GM23338 (cell line): ENCODE results near the gene THRB. TPM values are rescaled to one million over a fixed set of nuclear protein-coding genes. Genes with fewer than 3 reads are reported as not detected.

Source experiments
- ATAC-seq: fragments of 200-7000 bp; cut with Tn5 transposase; 3 replicates; pipeline ENCODE4 v1.9.1; 2020
- DNase-seq: peaks from one replicate; pipeline ENCODE4 v3.0.0-alpha.2; 2015; ENCODE audit warnings: low spot score
- H2AFZ ChIP-seq: fragments of 200-600 bp; sonication (generic); 2 replicates; pipeline ENCODE4 v1.8.0; 2016; ENCODE audit warnings: antibody characterized with exemption, mild to moderate bottlenecking, moderate library complexity
- H3F3A ChIP-seq: fragments of 200-600 bp; sonication (generic); replicated peaks from 2 replicates; pipeline ENCODE4 v1.8.0; 2017; ENCODE audit warnings: antibody characterized with exemption, mixed run types, low read depth
- H3K27ac ChIP-seq: fragments of 200-600 bp; sonication (generic); 2 replicates; pipeline ENCODE4 v1.6.1; 2016; ENCODE audit warnings: low read depth
- H3K27me3 ChIP-seq: fragments of 200-600 bp; sonication (generic); 2 replicates; pipeline ENCODE4 v1.8.0; 2016; ENCODE audit warnings: mild to moderate bottlenecking, mixed run types, moderate library complexity; ENCODE audit not compliant: insufficient read depth
- H3K36me3 ChIP-seq: fragments of 200-600 bp; sonication (generic); 2 replicates; pipeline ENCODE4 v1.8.0; 2016; ENCODE audit warnings: mild to moderate bottlenecking; ENCODE audit not compliant: insufficient read depth
- H3K4me1 ChIP-seq: fragments of 200-600 bp; sonication (generic); 2 replicates; pipeline ENCODE4 v1.8.0; 2016; ENCODE audit warnings: mild to moderate bottlenecking, moderate library complexity; ENCODE audit not compliant: insufficient read depth
- H3K4me2 ChIP-seq: fragments of 200-600 bp; sonication (generic); 2 replicates; pipeline ENCODE4 v1.7.1; 2017; ENCODE audit warnings: mixed run types
- H3K4me3 ChIP-seq: fragments of 200-600 bp; sonication (generic); 2 replicates; pipeline ENCODE4 v1.6.1; 2016; ENCODE audit warnings: mixed run types
- H3K79me2 ChIP-seq: fragments of 200-600 bp; sonication (generic); replicated peaks from 2 replicates; pipeline ENCODE4 v1.8.0; 2017; ENCODE audit warnings: mild to moderate bottlenecking; ENCODE audit not compliant: insufficient read depth
- H3K9me2 ChIP-seq: fragments of 200-600 bp; sonication (generic); 2 replicates; pipeline ENCODE4 v1.8.0; 2017; ENCODE audit not compliant: insufficient read depth
- H4K20me1 ChIP-seq: fragments of 200-600 bp; sonication (generic); replicated peaks from 2 replicates; pipeline ENCODE4 v1.8.0; 2017; ENCODE audit warnings: mild to moderate bottlenecking; ENCODE audit not compliant: insufficient read depth
- H3K27ac Mint-ChIP-seq: 2 replicates; pipeline ENCODE4 v1.8.0; 2020; ENCODE audit warnings: inconsistent platforms, mild to moderate bottlenecking, moderate library complexity, mixed read lengths
- H3K27me3 Mint-ChIP-seq: 3 replicates; pipeline ENCODE4 v1.8.0; 2022; ENCODE audit warnings: low read depth, mild to moderate bottlenecking, moderate library complexity, mixed read lengths, inconsistent platforms; ENCODE audit not compliant: insufficient read depth, poor library complexity
- H3K36me3 Mint-ChIP-seq: 3 replicates; pipeline ENCODE4 v1.8.0; 2021; ENCODE audit warnings: low read depth, mild to moderate bottlenecking, inconsistent platforms, moderate library complexity, mixed read lengths
- H3K4me1 Mint-ChIP-seq: 3 replicates; pipeline ENCODE4 v1.8.0; 2020; ENCODE audit warnings: mild to moderate bottlenecking, inconsistent platforms, mixed read lengths
- H3K4me3 Mint-ChIP-seq: 3 replicates; pipeline ENCODE4 v1.8.0; 2021; ENCODE audit warnings: moderate library complexity, mild to moderate bottlenecking, inconsistent platforms, mixed read lengths
- H3K9me3 Mint-ChIP-seq: 3 replicates; pipeline ENCODE4 v1.8.0; 2020; ENCODE audit warnings: moderate library complexity, mild to moderate bottlenecking, inconsistent platforms, mixed read lengths
- CTCF ChIP-seq, 2 experiments: fragments of 200-600 bp in 1 of 2; sonication (generic) in 1 of 2; conservative IDR thresholded peaks; 2 replicates each; pipeline versions ENCODE4 v1.5.1 to v1.6.1; 2016 to 2017; ENCODE audit warnings: antibody characterized with exemption in 2 of 2, low read depth in 2 of 2, mild to moderate bottlenecking in 2 of 2, moderate library complexity in 1 of 2
- ETS1 ChIP-seq: IDR thresholded peaks from 2 replicates; pipeline ENCODE4 v1.6.1; 2016; ENCODE audit warnings: antibody characterized with exemption
- EZH2phosphoT487 ChIP-seq: fragments of 200-600 bp; sonication (generic); IDR thresholded peaks from one replicate; pipeline ENCODE4 v1.8.1; 2018; ENCODE audit warnings: antibody characterized with exemption; ENCODE audit not compliant: unreplicated experiment
- NANOG ChIP-seq: IDR thresholded peaks from 2 replicates; pipeline ENCODE4 v1.6.1; 2016; ENCODE audit warnings: antibody characterized with exemption, borderline replicate concordance
- POLR2AphosphoS5 ChIP-seq: IDR thresholded peaks from 2 replicates; pipeline ENCODE4 v1.6.1; 2016; ENCODE audit warnings: antibody characterized with exemption, low read depth
- STAT1 ChIP-seq: IDR thresholded peaks from one replicate; pipeline ENCODE4 v1.6.1; 2016; ENCODE audit warnings: antibody characterized with exemption; ENCODE audit not compliant: unreplicated experiment
- ZNF331 ChIP-seq: fragments of 250-450 bp; sonication (Bioruptor Pico); IDR thresholded peaks from 2 replicates; pipeline ENCODE4 v1.5.0; 2020; ENCODE audit warnings: low read depth, mild to moderate bottlenecking, moderate library complexity
- ZNF462 ChIP-seq: fragments of 250-450 bp; sonication (Bioruptor Pico); IDR thresholded peaks from 2 replicates; pipeline ENCODE4 v1.5.0; 2020; ENCODE audit warnings: mild to moderate bottlenecking, moderate library complexity
- polyA plus RNA-seq: library from polyadenylated mRNA; unstranded; fragments of >200 nt; fragmentation: Nextera tagmentation; extraction: Ambion mirVana; gene quantifications from 2 replicates; pipeline ENCODE4 v1.2.1, GENCODE V29; 2016
- total RNA-seq: library from RNA; depleted of rRNA; stranded (reverse); fragments of >200 nt; shearing (Covaris generic); gene quantifications from 2 replicates; pipeline ENCODE4 v1.2.3, GENCODE V29; 2014

THRB gene
- total and polyA plus RNA-seq, 2 experiments from 2014 or later, result 1.7 to 3.2 TPM

GRCh38 chr3:24514119-24514518 lies 19.5 kb upstream of the THRB start:
- H3K4me3 Mint-ChIP-seq, result no peak overlapping the region
- no peaks in the 10 kb centered on the region for H3K36me3 ChIP-seq
- H3K27ac Mint-ChIP-seq, result no peak overlapping the region
- ATAC-seq (no peak), DNase-seq (no peak)
- H3K79me2 ChIP-seq, result no peaks in the 10 kb centered on the region
- H3K27me3 ChIP-seq, result peaks cover 13% of the 10 kb centered on the region
- peaks cover 15% of the 10 kb centered on the region for H3K4me1 Mint-ChIP-seq
- no peak overlapping the region for H3K4me3 ChIP-seq
- no peaks in the 10 kb centered on the region for H4K20me1 ChIP-seq
- H3K36me3 Mint-ChIP-seq, result no peaks in the 10 kb centered on the region
- TF ChIP-seq POLR2AphosphoS5 (no peak), ZNF462 (no peak), EZH2phosphoT487 (no peak), ETS1 (no peak), STAT1 (no peak), NANOG (no peak), ZNF331 (CRISPR knock-in tag) (no peak), CTCF (conservative IDR thresholded peaks at IDR 0.05; ENCODE audit: low read depth in 2 of 2) (no peak)
- no peak overlapping the region for H3K4me2 ChIP-seq
- no peak overlapping the region for H3K27ac ChIP-seq
- no peak overlapping the region for H2AFZ ChIP-seq
- H3K27me3 Mint-ChIP-seq, result peaks cover 10% of the 10 kb centered on the region
- H3K9me3 Mint-ChIP-seq, result no peaks in the 10 kb centered on the region
- H3K9me2 ChIP-seq, result no peaks in the 10 kb centered on the region
- H3K4me1 ChIP-seq, result peaks cover 7% of the 10 kb centered on the region
- no peaks in the 10 kb centered on the region for H3F3A ChIP-seq
